GM12864 (cell line): ENCODE measurements around the gene NCF1.
"Not testable (repeated sequence)": the region's sequence is repeated elsewhere in the genome, so short reads cannot be mapped to it uniquely, and the experiment has no call there.

Experiments used
- DNase-seq: peaks from one replicate; pipeline ENCODE4 v3.0.0-alpha.2; 2011; ENCODE audit warnings: low read depth
- H3K4me3 ChIP-seq: 2 replicates; pipeline ENCODE4 v1.5.1; 2011; ENCODE audit warnings: mild to moderate bottlenecking, low read depth, low read length, control low read depth
- TF ChIP-seq, protein P1 (sequence below): IDR thresholded peaks from 2 replicates; pipeline ENCODE4 v1.5.1; 2011; ENCODE audit warnings: low read depth, mild to moderate bottlenecking, moderate library complexity, low read length, control low read depth, inconsistent platforms; ENCODE audit errors: missing control alignments

NCF1 gene

DNA sequence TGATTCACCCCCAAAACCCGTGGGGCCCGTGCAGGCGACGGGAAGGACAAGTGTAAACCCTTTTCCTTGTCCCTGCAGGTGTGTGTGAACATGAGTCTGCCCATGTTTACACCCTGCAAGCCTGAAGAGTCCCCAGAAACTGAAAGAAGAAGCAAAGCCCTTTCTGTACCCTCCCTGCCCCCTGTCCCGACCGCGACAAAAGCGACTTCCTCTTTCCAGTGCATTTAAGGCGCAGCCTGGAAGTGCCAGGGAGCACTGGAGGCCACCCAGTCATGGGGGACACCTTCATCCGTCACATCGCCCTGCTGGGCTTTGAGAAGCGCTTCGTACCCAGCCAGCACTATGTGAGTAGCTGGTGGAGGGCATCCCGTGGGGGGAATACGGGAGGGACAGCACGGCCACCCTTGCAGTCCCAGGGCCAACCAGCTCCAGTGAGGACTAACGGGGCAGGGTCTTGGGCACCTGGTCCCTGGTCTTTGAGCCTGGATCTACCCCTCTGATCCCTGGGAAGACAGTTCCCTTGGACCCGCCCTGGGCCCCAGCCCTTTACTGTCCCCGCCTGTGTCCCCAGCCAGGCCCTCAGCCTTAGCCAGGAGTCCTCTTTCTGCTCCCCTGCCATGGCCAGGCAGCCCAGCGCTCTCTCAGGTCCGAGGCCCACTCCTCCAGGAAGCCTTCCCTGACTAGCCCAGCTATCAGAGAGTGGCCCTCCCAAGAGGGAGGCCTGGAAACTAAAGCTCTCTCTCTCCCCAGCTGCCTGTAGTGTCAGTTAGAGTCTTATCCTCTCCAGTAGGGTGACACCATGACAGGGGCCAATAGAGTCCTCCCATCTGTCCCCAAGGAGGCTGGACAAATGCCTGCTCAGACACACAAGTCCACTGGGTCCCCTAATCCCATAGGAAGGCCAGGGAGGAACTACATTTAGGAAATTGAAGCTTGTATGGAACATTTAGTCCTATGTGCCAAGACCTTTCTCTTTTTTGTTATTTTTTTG, at the start of gene NCF1:
Gene NCF1, plus strand, starts transcription at position 252 of the 991 bp plus-strand sequence. Its CDS starts 21 bp downstream, at position 273.
- not testable (repeated sequence) for H3K4me3 ChIP-seq, DNase-seq

DNA sequence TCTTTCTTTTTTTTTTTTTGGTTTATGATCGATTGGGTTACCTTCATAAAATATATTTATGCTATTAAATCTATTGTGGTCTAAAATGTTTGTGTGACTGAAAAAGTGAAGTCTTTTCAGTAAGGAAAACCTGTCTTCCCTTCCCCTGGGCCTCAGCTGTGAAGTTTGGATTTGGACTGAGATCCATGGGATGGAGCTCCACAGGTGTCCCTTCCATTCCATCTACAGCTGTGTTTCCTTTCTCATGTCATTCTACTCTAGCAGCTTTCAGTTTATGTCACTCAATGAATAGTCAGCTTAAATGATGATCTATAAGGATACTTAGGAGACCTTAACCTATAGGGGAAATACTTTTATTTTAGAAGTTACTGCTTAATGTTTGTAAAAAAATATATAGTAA, 48.0 kb upstream of the NCF1 start:
- TF ChIP-seq, protein P1, sequence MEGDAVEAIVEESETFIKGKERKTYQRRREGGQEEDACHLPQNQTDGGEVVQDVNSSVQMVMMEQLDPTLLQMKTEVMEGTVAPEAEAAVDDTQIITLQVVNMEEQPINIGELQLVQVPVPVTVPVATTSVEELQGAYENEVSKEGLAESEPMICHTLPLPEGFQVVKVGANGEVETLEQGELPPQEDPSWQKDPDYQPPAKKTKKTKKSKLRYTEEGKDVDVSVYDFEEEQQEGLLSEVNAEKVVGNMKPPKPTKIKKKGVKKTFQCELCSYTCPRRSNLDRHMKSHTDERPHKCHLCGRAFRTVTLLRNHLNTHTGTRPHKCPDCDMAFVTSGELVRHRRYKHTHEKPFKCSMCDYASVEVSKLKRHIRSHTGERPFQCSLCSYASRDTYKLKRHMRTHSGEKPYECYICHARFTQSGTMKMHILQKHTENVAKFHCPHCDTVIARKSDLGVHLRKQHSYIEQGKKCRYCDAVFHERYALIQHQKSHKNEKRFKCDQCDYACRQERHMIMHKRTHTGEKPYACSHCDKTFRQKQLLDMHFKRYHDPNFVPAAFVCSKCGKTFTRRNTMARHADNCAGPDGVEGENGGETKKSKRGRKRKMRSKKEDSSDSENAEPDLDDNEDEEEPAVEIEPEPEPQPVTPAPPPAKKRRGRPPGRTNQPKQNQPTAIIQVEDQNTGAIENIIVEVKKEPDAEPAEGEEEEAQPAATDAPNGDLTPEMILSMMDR: no peak

DNA sequence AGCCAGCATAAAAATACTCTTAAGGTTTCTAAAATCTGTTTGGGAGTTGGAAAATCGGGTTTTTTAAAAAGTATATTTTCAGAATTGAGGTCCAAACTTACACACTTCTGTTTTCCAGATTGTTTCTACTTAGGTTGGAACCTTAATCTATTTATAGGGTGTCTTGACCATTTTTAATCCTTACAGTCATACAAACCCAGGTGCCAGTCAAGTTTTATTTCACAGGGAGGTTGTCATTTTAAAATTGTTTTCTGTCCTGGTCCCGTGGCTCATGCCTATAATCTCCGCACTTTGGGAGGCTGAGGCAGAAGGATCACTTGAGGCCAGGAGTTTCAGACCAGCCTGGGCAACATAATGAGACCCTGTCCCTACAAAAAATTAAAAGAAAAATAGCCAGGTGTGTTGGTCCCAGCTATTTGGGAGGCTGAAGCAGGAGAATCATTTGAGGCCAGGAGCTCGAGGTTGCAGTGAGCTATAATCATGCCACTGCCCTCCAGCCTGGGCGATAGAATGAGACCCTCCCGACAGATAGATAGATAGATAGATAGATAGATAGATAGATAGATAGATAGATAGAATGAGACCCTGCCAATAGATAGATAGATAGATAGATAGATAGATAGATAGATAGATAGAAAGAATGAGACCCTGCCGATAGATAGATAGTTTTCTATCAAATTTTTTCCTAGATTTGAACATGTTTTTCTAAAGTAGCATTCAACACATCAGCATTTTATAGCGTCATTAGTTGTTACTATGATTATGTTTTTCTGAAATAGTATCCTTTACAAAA, 47.3 kb upstream of the NCF1 start:
- TF ChIP-seq, protein P1: no peak
- H3K4me3 ChIP-seq: no peak overlapping the region
- DNase-seq: no peak

More for the DNA sequence above, 48.0 kb upstream of the NCF1 start:
- DNase-seq: no peak
- no peak overlapping the region for H3K4me3 ChIP-seq

DNA sequence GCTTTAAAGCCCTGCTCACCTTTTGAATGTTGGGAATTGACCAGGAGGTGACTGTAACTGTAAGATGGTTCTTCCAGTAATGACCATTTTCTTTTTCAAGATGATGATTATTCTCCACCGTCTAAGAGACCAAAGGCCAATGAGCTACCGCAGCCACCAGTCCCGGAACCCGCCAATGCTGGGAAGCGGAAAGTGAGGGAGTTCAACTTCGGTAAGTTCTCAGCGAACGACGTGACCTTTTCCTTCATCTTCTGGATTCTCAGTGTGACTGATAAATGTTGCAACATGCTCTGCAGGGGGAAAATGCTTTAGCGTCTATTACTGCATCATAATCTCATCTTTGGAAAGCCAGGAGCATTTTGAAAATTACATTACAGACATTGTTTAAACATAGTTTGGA, 45.1 kb upstream of the NCF1 start:
- not testable (repeated sequence) for H3K4me3 ChIP-seq, DNase-seq

DNA sequence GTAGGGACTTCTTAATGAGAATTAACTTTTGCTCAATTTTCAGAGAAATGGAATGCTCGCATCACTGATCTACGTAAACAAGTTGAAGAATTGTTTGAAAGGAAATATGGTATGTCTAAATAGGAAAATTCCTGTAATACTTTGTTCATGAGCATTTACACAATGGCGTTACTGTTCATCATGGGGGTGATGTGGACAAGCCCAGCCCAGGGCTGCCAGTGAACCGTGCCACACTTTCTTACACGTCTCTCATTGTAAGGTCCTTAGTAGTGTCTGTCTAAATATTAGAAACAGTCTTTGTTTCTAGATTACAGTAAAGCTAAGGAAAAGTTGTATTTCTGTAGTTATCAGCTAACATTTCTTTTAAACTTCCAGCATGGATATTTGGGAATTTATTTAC, 43.6 kb upstream of the NCF1 start:
- not testable (repeated sequence) for H3K4me3 ChIP-seq, DNase-seq

DNA sequence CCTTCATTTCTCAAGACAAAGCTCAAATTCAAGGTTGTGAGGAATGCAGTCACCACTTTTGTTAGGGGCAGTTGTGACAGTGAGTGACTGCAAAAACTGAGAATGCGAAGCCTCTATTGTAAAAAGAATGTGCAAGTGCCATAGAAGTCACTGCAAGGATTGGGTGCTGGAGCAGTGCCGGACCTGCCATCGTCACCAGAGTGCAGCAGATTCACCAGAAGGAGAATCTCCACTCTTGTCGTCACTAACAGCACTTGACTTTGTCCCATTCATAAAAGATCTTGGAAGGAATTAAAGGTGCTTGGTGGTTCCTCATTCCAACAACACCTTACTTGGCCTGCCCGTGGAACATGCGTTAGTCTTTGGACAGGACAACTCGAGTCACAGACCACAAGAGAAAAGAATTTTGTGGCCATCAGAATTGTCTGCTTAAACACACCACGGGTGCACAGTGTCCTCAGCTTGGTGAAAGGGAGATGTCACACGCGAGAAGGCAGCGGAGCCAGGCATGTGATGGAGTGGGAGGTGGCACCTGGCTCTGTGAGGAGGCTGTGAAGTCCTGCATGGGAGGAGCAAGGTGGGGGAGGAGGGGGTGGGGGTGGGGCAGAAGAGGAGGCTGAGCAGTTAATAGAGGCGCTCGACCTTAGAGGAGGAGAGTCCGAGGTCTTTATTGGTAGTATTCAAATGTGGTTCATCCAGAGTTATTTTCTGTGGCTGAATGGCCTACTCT, 33.7 kb upstream of the NCF1 start:
- not testable (repeated sequence) for DNase-seq, H3K4me3 ChIP-seq

DNA sequence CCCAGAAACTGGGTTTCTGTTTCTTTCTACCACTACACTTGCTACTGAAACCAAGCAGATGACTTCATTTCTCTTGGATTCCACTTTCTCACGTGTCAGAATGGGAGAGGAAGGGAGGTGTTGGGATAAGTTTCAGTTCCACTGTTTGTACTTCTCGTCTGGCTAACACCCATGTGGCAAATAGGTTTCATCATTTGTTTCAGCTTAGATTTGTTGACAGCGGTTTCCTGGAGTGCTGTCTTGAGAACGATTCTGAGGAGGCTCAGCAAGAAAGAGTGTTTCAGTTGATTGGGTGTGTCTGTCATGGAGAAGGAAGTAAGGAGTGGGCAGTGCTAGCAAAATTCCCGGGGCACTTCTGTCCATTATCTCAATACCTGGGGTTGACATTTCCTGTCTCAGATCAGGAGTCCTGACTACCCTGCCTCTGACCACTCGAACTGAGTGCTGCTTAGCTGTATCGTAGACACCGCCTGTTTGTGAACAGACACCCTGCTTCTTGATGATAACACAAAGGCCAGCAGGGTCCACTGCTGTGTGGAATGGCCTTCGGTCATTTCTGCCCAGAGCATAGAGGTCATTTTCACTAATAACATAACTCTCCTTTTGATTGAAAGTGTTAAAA, 29.8 kb upstream of the NCF1 start:
- not testable (repeated sequence) for H3K4me3 ChIP-seq, DNase-seq

DNA sequence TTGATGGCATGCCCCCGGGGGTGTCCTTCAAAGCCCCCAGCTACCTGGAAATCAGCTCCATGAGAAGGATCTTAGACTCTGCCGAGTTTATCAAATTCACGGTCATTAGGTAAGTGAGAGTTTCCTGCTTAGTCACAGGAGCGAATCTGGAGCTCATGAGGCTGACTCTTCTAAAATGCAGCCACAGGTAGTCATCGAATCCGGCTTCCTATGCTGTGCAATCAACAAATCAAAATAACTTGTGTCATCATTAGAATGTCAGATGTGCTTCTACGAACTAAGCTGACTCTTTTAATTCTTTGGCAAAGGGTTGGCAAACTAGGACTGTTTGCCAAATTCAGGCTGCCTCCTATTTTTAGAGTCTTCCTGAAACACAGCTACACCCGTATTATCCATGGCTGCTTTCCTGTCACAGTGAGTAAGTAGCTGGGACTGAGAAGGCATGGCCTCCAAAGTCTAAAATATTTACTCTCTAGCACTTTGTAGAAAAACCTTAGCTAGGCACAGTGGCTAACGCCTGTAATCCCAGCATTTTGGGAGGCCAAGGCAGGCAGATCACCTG, 19.8 kb upstream of the NCF1 start:
- H3K4me3 ChIP-seq: not testable (repeated sequence)

DNA sequence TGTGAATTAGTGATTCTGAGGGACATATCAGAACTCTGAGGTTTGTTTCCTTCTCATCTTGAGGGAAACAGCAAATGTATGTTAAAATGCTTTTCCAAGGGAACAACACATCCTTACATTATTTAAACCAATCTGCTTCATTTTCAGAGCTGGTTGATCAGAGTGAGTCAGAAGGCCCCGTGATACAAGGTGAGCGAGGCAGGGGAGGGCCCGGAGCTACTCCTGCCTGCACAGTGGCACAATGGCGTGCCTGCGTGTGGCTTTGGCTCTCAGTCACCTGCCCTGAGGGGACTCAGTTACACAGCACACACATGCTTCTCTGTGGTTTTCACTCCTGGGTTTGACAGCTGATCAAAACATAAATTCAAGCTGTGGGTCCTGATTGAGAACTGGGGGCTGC, 17.1 kb upstream of the NCF1 start:
- DNase-seq, H3K4me3 ChIP-seq: not testable (repeated sequence)

More for the DNA sequence above, 19.8 kb upstream of the NCF1 start:
- DNase-seq: not testable (repeated sequence)

DNA sequence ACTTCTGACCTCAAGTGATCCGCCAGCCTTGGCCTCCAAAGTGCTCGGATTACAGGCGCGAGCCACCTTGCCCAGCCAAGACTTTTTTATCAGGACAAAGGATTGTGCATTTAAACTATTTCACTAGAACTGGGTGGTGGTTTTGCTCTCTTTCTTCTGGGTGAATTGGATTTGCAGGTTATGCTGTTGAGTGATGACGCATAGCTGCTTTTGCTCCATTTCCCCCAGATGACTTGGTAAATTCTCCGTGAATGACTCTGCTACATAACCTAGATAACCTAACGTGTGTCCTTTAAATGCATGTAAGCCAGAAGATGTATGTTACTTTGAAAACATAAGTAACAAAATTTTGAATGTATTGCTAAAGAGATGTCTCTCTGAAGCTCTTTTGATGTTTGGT, 15.5 kb upstream of the NCF1 start:
- DNase-seq, H3K4me3 ChIP-seq: not testable (repeated sequence)

DNA sequence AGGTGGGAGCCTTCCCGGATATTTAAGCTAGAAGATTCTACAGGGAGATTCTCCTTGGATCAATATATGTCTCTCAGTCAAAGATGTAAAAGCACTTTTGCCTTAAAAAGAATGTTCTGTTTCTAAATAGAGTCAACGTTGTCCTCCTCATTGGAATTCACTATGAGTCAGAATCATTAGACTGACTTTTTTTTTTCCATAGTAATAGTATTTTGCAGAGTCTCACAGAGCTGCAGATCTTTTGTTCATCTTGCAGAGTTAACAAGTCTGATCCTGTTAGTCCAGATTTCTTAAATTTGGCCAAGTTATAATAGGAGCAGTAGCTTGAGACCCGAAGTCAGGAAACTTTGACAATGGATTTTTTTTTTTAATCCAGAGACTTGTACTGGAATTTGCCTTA, 14.8 kb upstream of the NCF1 start:
- not testable (repeated sequence) for H3K4me3 ChIP-seq, DNase-seq

DNA sequence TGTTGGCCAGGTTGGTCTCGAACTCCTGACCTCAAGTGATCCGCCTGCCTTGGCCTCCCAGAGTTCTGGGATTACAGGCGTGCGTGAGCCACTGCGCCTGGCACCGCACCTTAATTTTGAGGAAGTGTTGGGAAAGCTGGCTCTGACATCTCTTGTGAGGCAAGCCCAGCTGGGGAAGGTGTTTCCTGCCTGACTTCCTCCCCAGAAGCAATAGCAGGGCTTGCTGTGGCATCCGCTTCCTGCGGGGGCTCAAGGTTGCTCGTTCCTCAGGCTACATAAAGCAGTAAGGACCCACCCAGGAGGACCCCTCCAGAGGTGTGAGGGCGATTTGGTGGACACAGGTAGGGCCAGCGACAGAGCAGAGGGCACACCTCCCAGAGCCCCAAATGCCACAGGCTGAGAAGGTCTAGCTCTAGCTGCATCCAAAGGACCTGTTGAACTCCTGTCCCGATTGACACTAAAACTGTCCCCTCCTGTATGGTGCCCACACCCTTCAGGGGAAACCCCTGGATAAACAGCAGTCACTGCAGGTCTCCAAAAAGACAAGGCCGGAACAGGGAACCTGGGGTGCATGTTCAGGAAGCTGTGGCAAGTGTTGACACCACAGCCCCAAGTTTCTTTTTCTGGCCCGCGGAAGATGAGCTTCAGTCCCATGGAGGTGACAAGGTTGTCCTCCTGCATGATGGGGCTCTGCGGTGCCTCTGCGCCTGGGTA, 8.4 kb upstream of the NCF1 start:
- not testable (repeated sequence) for DNase-seq, H3K4me3 ChIP-seq

DNA sequence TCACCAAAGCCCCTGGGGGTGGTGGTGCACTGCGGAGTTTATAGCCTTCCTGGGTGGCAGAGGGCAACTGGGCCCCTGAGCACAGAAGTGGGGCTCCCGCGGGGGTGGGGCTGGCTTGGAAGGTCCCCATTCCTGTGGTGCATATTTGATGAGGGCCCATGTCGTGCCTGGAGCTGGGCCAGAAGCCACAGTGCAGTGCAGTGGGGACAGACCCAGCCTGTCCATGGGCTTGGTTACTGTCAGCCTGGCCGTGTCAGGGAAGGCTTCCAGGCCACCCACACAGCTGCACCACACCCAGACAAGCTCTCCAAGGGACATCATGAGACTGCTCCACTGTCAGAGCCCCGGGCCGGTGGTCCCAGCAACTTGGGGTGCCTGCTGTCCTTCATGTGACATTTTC, 7.3 kb upstream of the NCF1 start:
- DNase-seq, H3K4me3 ChIP-seq: not testable (repeated sequence)

DNA sequence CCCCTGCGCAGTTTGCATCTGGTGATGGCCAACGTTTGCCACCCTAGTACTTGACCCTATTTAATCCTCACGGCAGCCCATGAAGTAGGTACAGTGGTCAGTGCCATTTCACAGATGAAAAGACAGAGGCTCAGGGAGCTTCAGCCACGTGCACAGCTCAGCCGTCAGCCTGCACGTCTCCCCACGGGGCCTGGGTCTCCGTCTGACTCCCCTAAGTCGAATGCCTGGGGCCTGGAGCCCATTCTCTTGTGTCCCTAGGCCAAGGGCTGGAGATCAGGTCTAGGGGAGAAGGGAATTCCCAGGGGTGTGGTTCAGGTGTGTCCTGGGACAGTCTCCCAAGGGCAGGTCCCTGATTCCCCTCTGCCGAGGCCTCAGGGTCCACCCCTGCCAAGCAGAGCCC, 6.8 kb upstream of the NCF1 start:
- H3K4me3 ChIP-seq, DNase-seq: not testable (repeated sequence)

DNA sequence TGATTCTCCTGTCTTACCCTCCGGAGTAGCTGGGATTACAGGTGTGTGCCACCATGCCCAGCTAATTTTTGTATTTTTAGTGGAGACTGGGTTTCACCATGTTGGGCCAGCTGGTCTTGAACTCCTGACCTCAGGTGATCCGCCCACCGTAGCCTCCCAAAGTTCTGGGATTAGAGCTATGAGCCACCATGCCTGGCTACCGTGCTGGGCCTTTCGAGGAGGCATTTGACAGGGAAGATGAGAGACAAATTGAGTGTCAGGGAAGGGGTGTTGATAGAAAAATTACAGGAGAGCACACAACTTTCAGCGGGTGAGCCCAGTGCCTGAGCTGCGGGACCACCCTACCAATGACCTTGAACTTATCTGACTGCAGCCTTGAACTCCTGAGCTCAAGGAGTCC, 3.7 kb upstream of the NCF1 start:
- DNase-seq, H3K4me3 ChIP-seq: not testable (repeated sequence)
